A673 (cell line): ENCODE measurements around the gene CPZ. TPM values are rescaled to one million over a fixed set of nuclear protein-coding genes. Genes with fewer than 3 reads are reported as not detected.

ENCODE experiments used
- BruUV-seq: library from RNA; stranded (reverse); fragments of 400-500 nt; replicated peaks from 2 replicates; lab custom pipeline; 2021; lab: Mats Ljungman, UMichigan
- CTCF ChIA-PET: fragments of 300-600 bp; sonication (Branson Sonifier 250); formaldehyde crosslinking; loops from one replicate; lab custom pipeline; 2022; ENCODE audit warnings: antibody characterized with exemption; lab: Charles Lee
- POLR2A ChIA-PET: fragments of 300-600 bp; sonication (Branson Sonifier 250); formaldehyde crosslinking; loops from one replicate; lab custom pipeline; 2022; ENCODE audit warnings: antibody characterized with exemption; ENCODE audit not compliant: low non-redundant PET; lab: Charles Lee
- DNase-seq: peaks from one replicate; pipeline ENCODE4 v3.0.0-alpha.2; 2015; ENCODE audit warnings: low spot score
- H3K27ac ChIP-seq: fragments of 200-600 bp; sonication (generic); 2 replicates; pipeline ENCODE4 v1.5.1; 2016; ENCODE audit warnings: mixed run types, low read depth, mild to moderate bottlenecking, mixed read lengths, antibody characterized with exemption, low read length; ENCODE audit not compliant: poor library complexity, severe bottlenecking
- H3K27me3 ChIP-seq: fragments of 200-600 bp; sonication (generic); replicated peaks from 2 replicates; pipeline ENCODE4 v1.6.1; 2017; ENCODE audit warnings: mixed run types, low read depth, mild to moderate bottlenecking, mixed read lengths, antibody characterized with exemption, low read length; ENCODE audit not compliant: insufficient read depth, poor library complexity
- H3K36me3 ChIP-seq: fragments of 200-600 bp; sonication (generic); 2 replicates; pipeline ENCODE4 v1.6.1; 2016; ENCODE audit warnings: mixed run types, mild to moderate bottlenecking, mixed read lengths, antibody characterized with exemption, low read length; ENCODE audit not compliant: insufficient read depth, poor library complexity, severe bottlenecking
- H3K4me1 ChIP-seq: fragments of 200-600 bp; sonication (generic); 2 replicates; pipeline ENCODE4 v1.6.1; 2017; ENCODE audit warnings: mixed run types, mild to moderate bottlenecking, mixed read lengths, antibody characterized with exemption, low read length; ENCODE audit not compliant: insufficient read depth, poor library complexity, severe bottlenecking
- H3K4me3 ChIP-seq: fragments of 200-600 bp; sonication (generic); 2 replicates; pipeline ENCODE4 v1.5.1; 2016; ENCODE audit warnings: low read depth, mixed run types, mild to moderate bottlenecking, mixed read lengths, low read length; ENCODE audit not compliant: poor library complexity, severe bottlenecking
- H3K9me3 ChIP-seq: fragments of 200-600 bp; sonication (generic); 2 replicates; pipeline ENCODE4 v1.6.1; 2016; ENCODE audit warnings: mixed run types, low read depth, mild to moderate bottlenecking, mixed read lengths, antibody characterized with exemption, low read length; ENCODE audit not compliant: poor library complexity, severe bottlenecking
- CTCF ChIP-seq: fragments of 300-800, 200-600 bp; sonication (generic); conservative IDR thresholded peaks from 2 replicates; pipeline ENCODE4 v1.5.1; 2017; ENCODE audit warnings: low read depth, mild to moderate bottlenecking, antibody characterized with exemption, low read length, moderate library complexity, mixed read lengths
- EZH2 ChIP-seq: fragments of 200-600 bp; sonication (generic); IDR thresholded peaks from 2 replicates; pipeline ENCODE4 v1.6.1; 2017; ENCODE audit warnings: borderline replicate concordance, low read depth, mild to moderate bottlenecking, mixed read lengths, antibody characterized with exemption, low read length; ENCODE audit not compliant: poor library complexity, severe bottlenecking
- intact Hi-C: fragments of 100-400 bp; cut with micrococcal nuclease; formaldehyde crosslinking; loops from one replicate; pipeline ENCODE4 v1.10.0; 2022; ENCODE audit not compliant: unreplicated experiment
- total RNA-seq: library from RNA; stranded (reverse); gene quantifications from 2 replicates; pipeline ENCODE4 v1.2.3, GENCODE V29; 2021

CPZ gene
- total RNA-seq, 1 experiment from 2014 or later, result 0.34 TPM

- intact Hi-C loops, result no loop called here
- ChIA-PET POLR2A (no interaction called here), CTCF (no interaction called here)
- Histone ChIP-seq H3K36me3 (no peaks in the 10 kb centered on the region), H3K27ac (no peak overlapping the region), H3K4me1 (no peaks in the 10 kb centered on the region), H3K4me3 (no peak overlapping the region), H3K27me3 (peaks cover 42% of the 10 kb centered on the region), H3K9me3 (no peaks in the 10 kb centered on the region)
- BruUV-seq, result no TSS peak
- TF ChIP-seq EZH2 (no peak), CTCF (no peak)
- DNase-seq, result no peak
These were observed 13.8 kb upstream of the CPZ start for GRCh38 chr4:8578717-8579116.

GRCh38 chr4:8579526-8580320 is 12.8 kb upstream of the CPZ start:
- BruUV-seq, result no TSS peak
- Histone ChIP-seq H3K9me3 (no peaks in the 10 kb centered on the region), H3K27ac (no peak overlapping the region), H3K27me3 (peaks cover 49% of the 10 kb centered on the region), H3K4me3 (no peak overlapping the region), H3K36me3 (no peaks in the 10 kb centered on the region), H3K4me1 (no peaks in the 10 kb centered on the region)
- intact Hi-C loops, result no loop called here
- no peak for DNase-seq
- TF ChIP-seq EZH2, result no peak
- TF ChIP-seq CTCF, result no peak
- ChIA-PET CTCF (interaction anchor here (0.7 kb wide), 1 partner anchor 10 kb away, joined by 3 read pairs; no protein-coding TSS in a partner anchor), POLR2A (no interaction called here)

- TF ChIP-seq CTCF, result no peak
- TF ChIP-seq EZH2, result no peak
- no TSS peak for BruUV-seq
- no peak within 1 kb of the TSS for H3K4me3 ChIP-seq
- POLR2A ChIA-PET, result no interaction called here
- H3K27ac ChIP-seq, result no peak within 1 kb of the TSS
- H3K36me3 ChIP-seq, result no peaks in the 10 kb centered on the region
- H3K9me3 ChIP-seq, result no peaks in the 10 kb centered on the region
- H3K4me1 ChIP-seq, result no peaks in the 10 kb centered on the region
- peak; percentile 64 for DNase-seq
- intact Hi-C loops, result no loop called here
- CTCF ChIA-PET, result interaction anchor here (0.7 kb wide), 1 partner anchor 9 kb away, joined by 3 read pairs; no protein-coding TSS in a partner anchor
- peaks cover 57% of the 10 kb centered on the region for H3K27me3 ChIP-seq
These were observed 12.1 kb upstream of the CPZ start, which contains the start of gene GPR78 for GRCh38 chr4:8580321-8581093. Gene GPR78 (plus strand): TSS chr4:8580392. CDS start chr4:8580983, 591 bp downstream.
